ENCODE data around the gene GID4. TPM values are rescaled to one million over a fixed set of nuclear protein-coding genes. Genes with fewer than 3 reads are reported as not detected.

The GID4 gene
- total RNA-seq, 5 donors from 2014 or later (not counting 1 experiment from before 2014, with no cell fraction given) = 7.9 to 12.3 (median 10.0) TPM

DNA sequence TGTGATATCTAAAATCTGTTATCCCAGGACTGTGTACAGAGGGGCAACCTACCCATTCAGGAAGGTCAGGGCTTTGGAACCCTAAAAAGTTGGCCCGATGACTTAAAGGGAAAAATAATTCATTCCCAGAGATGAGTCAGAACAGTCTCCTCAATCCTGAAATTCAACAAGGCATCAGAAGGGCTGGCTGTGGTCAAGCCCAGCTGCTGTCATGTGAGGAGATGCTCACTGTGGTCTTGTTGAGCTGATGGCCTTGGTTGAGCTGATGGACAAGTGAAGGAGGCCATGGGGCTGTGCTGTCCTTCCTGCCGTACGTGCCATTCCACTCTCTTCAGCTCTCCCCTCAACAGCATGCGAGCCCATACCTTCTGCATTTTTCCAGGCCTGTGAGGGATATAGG, 27.7 kb downstream of the GID4 start:
- H3K4me3 Mint-ChIP-seq = no peak overlapping the region
- H3K9me3 ChIP-seq = no peaks in the 10 kb centered on the region
- peaks cover 4 to 12% (median 11%) of the 10 kb centered on the region in 3 donors for H3K4me1 Mint-ChIP-seq
- H3K4me1 ChIP-seq (ENCODE audit: control insufficient read depth in 1 of 2, extremely low read depth in 1 of 2, insufficient read depth in 2 of 2, low read length in 2 of 2) = peaks cover 2 to 4% of the 10 kb centered on the region in 2 experiments
- H3K9me3 Mint-ChIP-seq = no peaks in the 10 kb centered on the region
- 100% methylated on average over 1 of the region's 4 CpGs for WGBS (ENCODE audit: insufficient coverage)
- H3K36me3 ChIP-seq (ENCODE audit: control insufficient read depth in 2 of 2, extremely low read depth in 1 of 2, insufficient read depth in 1 of 2, low read length in 1 of 2) = peaks cover 14 to 23% of the 10 kb centered on the region in 2 donors
- no peak for DNase-seq
- H3K36me3 Mint-ChIP-seq = peaks cover 33% of the 10 kb centered on the region
- ATAC-seq (replicated peaks in 1 of 4) = no peak
- no peak overlapping the region for H3K27ac Mint-ChIP-seq
- no peak overlapping the region for H3K27ac ChIP-seq (ENCODE audit: low read length)
- H3K27me3 ChIP-seq (replicated peaks in 1 of 2; ENCODE audit: control insufficient read depth in 2 of 2, extremely low read depth in 1 of 2, insufficient read depth in 2 of 2, low read length in 1 of 2) = no peaks in the 10 kb centered on the region
- H3K27me3 Mint-ChIP-seq = no peaks in the 10 kb centered on the region
- H3K4me3 ChIP-seq (ENCODE audit: control insufficient read depth in 1 of 2, extremely low read depth in 1 of 2, low read length in 1 of 2) = no peak overlapping the region
- ChIA-PET CTCF (interaction anchor here in 1 of 2 donors (0.7 kb wide), 1 partner anchor 119 kb away, joined by 3 read pairs; no protein-coding TSS in a partner anchor), POLR2A (no interaction called here)

DNA sequence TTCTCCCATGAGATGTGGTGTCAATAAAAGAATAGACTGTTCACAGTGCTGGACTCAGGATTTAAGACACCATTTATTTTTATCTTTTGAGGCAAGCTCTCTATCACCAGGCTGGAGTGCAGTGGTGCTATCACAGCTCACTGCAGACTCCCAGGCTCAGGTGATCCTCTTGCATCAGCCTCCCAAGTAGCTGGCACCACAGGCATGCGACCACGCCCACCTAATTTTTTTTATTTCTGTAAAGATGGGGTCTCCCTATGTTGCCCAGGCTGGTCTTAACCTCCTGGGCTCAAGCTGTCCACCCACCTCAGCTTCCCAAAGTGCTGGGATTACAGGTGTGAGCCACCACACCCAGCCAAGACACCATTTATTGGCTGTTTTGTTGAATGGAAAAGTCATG, 29.9 kb downstream of the GID4 start:
- Histone ChIP-seq H3K9me3 (no peaks in the 10 kb centered on the region), H3K27me3 (replicated peaks in 1 of 2; ENCODE audit: control insufficient read depth in 2 of 2, extremely low read depth in 1 of 2, insufficient read depth in 2 of 2, low read length in 1 of 2) (no peaks in the 10 kb centered on the region), H3K4me3 (ENCODE audit: control insufficient read depth in 1 of 2, extremely low read depth in 1 of 2, low read length in 1 of 2) (no peak overlapping the region), H3K4me1 (ENCODE audit: control insufficient read depth in 1 of 2, extremely low read depth in 1 of 2, insufficient read depth in 2 of 2, low read length in 2 of 2) (peaks cover 2 to 4% of the 10 kb centered on the region in 2 experiments), H3K27ac (ENCODE audit: low read length) (no peak overlapping the region), H3K36me3 (ENCODE audit: control insufficient read depth in 2 of 2, extremely low read depth in 1 of 2, insufficient read depth in 1 of 2, low read length in 1 of 2) (peaks cover 9 to 13% of the 10 kb centered on the region in 2 donors)
- WGBS (ENCODE audit: insufficient coverage) = no CpG with 5 or more reads among the region's 2 CpGs
- ATAC-seq (replicated peaks in 1 of 4) = no peak
- no peak for DNase-seq
- no peaks in the 10 kb centered on the region for H3K27me3 Mint-ChIP-seq
- H3K27ac Mint-ChIP-seq = no peak overlapping the region
- no peak overlapping the region for H3K4me3 Mint-ChIP-seq
- POLR2A ChIA-PET = no interaction called here
- H3K36me3 Mint-ChIP-seq = peaks cover 21% of the 10 kb centered on the region
- no peaks in the 10 kb centered on the region for H3K9me3 Mint-ChIP-seq
- CTCF ChIA-PET = interaction anchor here in 1 of 2 donors (0.6 kb wide), 1 partner anchor 39 kb away, joined by 4 read pairs; no protein-coding TSS in a partner anchor
- peaks cover 4 to 12% (median 11%) of the 10 kb centered on the region in 3 donors for H3K4me1 Mint-ChIP-seq

DNA sequence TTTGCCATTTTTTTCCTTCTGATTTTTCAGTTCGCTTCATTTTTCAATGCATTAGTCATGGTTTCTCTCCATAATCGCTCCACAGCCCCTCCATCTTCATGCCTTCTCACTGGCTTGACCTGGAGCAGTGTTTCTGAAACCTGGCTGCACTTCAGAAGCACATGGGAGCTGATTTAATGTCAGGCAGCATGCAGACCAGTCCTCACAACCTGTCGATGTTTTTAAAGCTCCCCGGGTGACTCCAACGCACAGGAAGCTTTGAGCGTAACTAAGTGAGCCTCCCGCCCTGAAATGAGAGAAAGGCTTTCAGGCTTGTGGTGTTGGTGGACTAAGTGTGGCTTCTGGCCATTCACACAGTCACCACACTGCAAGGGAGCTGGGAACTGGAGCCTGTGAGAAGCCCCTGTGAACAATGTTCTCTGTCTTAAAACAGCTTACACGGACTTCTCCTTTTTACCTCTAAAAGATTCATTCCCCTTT, 31.7 kb downstream of the GID4 start:
- Mint-ChIP-seq H3K27me3 (peaks cover 5 to 6% of the 10 kb centered on the region in 2 donors), H3K4me3 (no peak overlapping the region), H3K36me3 (peaks cover 5% of the 10 kb centered on the region), H3K4me1 (peaks cover 4 to 12% (median 11%) of the 10 kb centered on the region in 3 donors), H3K27ac (no peak overlapping the region), H3K9me3 (no peaks in the 10 kb centered on the region)
- peaks cover 4 to 9% of the 10 kb centered on the region in 2 donors for H3K36me3 ChIP-seq (ENCODE audit: control insufficient read depth in 2 of 2, extremely low read depth in 1 of 2, insufficient read depth in 1 of 2, low read length in 1 of 2)
- H3K9me3 ChIP-seq = no peaks in the 10 kb centered on the region
- POLR2A ChIA-PET = no interaction called here
- DNase-seq = no peak
- H3K4me1 ChIP-seq (ENCODE audit: control insufficient read depth in 1 of 2, extremely low read depth in 1 of 2, insufficient read depth in 2 of 2, low read length in 2 of 2) = peaks cover 2 to 4% of the 10 kb centered on the region in 2 experiments
- WGBS (ENCODE audit: insufficient coverage) = 28% methylated on average over 4 of the region's 8 CpGs
- CTCF ChIA-PET = no interaction called here
- no peak for ATAC-seq (replicated peaks in 1 of 4)
- H3K27me3 ChIP-seq (replicated peaks in 1 of 2; ENCODE audit: control insufficient read depth in 2 of 2, extremely low read depth in 1 of 2, insufficient read depth in 2 of 2, low read length in 1 of 2) = peaks cover 0 to 3% of the 10 kb centered on the region in 2 experiments
- H3K4me3 ChIP-seq (ENCODE audit: control insufficient read depth in 1 of 2, extremely low read depth in 1 of 2, low read length in 1 of 2) = no peak overlapping the region
- H3K27ac ChIP-seq (ENCODE audit: low read length) = no peak overlapping the region

DNA sequence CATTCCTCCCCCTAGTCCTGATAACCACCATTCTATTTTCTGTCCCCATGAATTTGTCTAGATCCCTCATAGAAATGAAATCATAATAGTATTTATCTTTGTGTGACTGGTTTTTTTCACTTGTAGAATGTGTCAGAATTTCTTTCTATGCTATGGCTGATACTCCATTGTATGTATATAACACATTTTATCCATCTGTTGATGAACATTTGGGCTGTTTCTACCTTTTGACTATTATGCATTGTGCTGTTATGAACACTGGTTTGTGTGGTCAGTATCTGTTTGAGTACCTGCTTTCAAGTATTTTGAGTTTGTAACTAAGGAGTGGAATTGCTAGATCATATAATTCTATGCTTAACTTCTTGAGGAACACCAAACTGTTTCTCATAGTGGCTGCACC, 32.5 kb downstream of the GID4 start:
- ATAC-seq (replicated peaks in 1 of 4) = no peak
- DNase-seq = no peak
- Mint-ChIP-seq H3K4me1 (peaks cover 4 to 12% (median 11%) of the 10 kb centered on the region in 3 donors), H3K36me3 (peaks cover 5% of the 10 kb centered on the region), H3K27ac (no peak overlapping the region), H3K4me3 (no peak overlapping the region), H3K9me3 (no peaks in the 10 kb centered on the region), H3K27me3 (peaks cover 5 to 12% of the 10 kb centered on the region in 2 donors)
- POLR2A ChIA-PET = no interaction called here
- H3K9me3 ChIP-seq = no peaks in the 10 kb centered on the region
- H3K4me3 ChIP-seq (ENCODE audit: control insufficient read depth in 1 of 2, extremely low read depth in 1 of 2, low read length in 1 of 2) = no peak overlapping the region
- peaks cover 2 to 4% of the 10 kb centered on the region in 2 experiments for H3K4me1 ChIP-seq (ENCODE audit: control insufficient read depth in 1 of 2, extremely low read depth in 1 of 2, insufficient read depth in 2 of 2, low read length in 2 of 2)
- no peak overlapping the region for H3K27ac ChIP-seq (ENCODE audit: low read length)
- CTCF ChIA-PET = no interaction called here
- H3K36me3 ChIP-seq (ENCODE audit: control insufficient read depth in 2 of 2, extremely low read depth in 1 of 2, insufficient read depth in 1 of 2, low read length in 1 of 2) = peaks cover under 1 to 4% of the 10 kb centered on the region in 2 donors
- H3K27me3 ChIP-seq (replicated peaks in 1 of 2; ENCODE audit: control insufficient read depth in 2 of 2, extremely low read depth in 1 of 2, insufficient read depth in 2 of 2, low read length in 1 of 2) = peaks cover 0 to 9% of the 10 kb centered on the region in 2 experiments

DNA sequence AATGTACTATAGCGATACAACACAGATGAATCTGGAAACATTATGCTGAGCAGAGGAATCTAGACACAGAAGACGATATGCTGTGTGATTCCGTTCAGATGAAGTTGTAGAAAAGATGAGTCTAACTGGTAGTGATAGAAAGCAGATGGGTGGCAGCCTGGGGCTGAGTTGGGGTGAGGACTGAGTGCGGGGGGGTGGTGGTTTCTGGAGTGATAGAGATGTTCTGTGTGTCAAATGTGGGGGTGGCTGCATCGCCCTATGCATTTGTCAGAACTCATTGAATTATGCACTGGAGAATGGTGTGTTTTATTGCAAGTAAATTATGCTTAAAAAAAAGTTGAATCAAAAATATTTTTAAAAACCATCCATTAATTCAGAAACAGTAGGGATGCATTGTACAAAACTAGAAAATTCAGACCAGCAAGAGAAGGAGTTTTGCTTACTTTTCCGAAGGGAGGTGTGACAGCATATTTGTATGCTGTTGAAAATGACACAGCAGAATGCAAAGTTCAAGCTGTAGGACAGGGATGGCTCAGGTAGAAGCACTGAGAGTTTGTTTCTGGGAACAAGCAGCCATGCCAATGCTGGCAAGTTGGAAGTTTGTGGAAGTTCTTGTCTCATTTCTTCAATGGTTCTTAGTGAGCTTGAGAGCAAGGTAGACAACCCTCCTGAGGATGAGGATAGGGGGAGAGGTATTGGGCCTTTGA, 35.5 kb downstream of the GID4 start:
- peaks cover 0 to 25% of the 10 kb centered on the region in 2 experiments for H3K27me3 ChIP-seq (replicated peaks in 1 of 2; ENCODE audit: control insufficient read depth in 2 of 2, extremely low read depth in 1 of 2, insufficient read depth in 2 of 2, low read length in 1 of 2)
- no peak overlapping the region for H3K27ac ChIP-seq (ENCODE audit: low read length)
- Mint-ChIP-seq H3K27me3 (peaks cover 11 to 16% of the 10 kb centered on the region in 2 donors), H3K4me1 (peaks cover 4 to 12% (median 11%) of the 10 kb centered on the region in 3 donors), H3K9me3 (no peaks in the 10 kb centered on the region), H3K27ac (no peak overlapping the region), H3K36me3 (no peaks in the 10 kb centered on the region), H3K4me3 (no peak overlapping the region)
- no peak overlapping the region for H3K4me3 ChIP-seq (ENCODE audit: control insufficient read depth in 1 of 2, extremely low read depth in 1 of 2, low read length in 1 of 2)
- WGBS (ENCODE audit: insufficient coverage) = 87% methylated on average over 4 of the region's 6 CpGs
- CTCF ChIA-PET = interaction anchor here in 1 of 2 donors (0.6 kb wide), 1 partner anchor 203 kb away, joined by 7 read pairs; no protein-coding TSS in a partner anchor
- no peak for DNase-seq
- H3K4me1 ChIP-seq (ENCODE audit: control insufficient read depth in 1 of 2, extremely low read depth in 1 of 2, insufficient read depth in 2 of 2, low read length in 2 of 2) = peaks cover 2 to 4% of the 10 kb centered on the region in 2 experiments
- no peaks in the 10 kb centered on the region for H3K9me3 ChIP-seq
- H3K36me3 ChIP-seq (ENCODE audit: control insufficient read depth in 2 of 2, extremely low read depth in 1 of 2, insufficient read depth in 1 of 2, low read length in 1 of 2) = no peaks in the 10 kb centered on the region
- no peak for ATAC-seq (replicated peaks in 1 of 4)
- POLR2A ChIA-PET = no interaction called here

DNA sequence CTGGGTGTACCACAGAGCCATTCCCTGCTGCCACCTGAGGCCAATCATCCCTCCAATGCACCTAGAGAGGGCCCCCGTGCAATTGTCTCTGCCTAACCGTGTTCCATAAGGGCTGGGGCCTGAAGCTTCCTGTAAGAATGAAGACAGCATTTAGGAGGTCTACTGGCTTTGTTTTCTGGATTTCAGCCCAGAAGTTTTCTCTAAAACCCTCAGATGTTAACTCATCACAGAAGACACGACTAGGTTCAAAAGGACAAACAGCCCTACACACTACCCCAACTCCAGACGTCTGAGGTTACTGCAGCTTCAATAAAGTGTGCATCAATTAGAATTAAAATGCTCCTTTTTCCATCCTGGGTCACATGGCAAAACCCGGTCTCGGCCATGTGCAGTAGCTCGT, 37.7 kb downstream of the GID4 start:
- H3K27ac Mint-ChIP-seq = no peak overlapping the region
- peaks cover 0 to 34% of the 10 kb centered on the region in 2 experiments for H3K27me3 ChIP-seq (replicated peaks in 1 of 2; ENCODE audit: control insufficient read depth in 2 of 2, extremely low read depth in 1 of 2, insufficient read depth in 2 of 2, low read length in 1 of 2)
- ATAC-seq (replicated peaks in 1 of 4) (no peak), DNase-seq (no peak)
- no peak overlapping the region for H3K4me3 ChIP-seq (ENCODE audit: control insufficient read depth in 1 of 2, extremely low read depth in 1 of 2, low read length in 1 of 2)
- CTCF ChIA-PET = interaction anchor here in 1 of 2 donors (0.7 kb wide), 1 partner anchor 47 kb away, joined by 3 read pairs; no protein-coding TSS in a partner anchor
- no peaks in the 10 kb centered on the region for H3K36me3 ChIP-seq (ENCODE audit: control insufficient read depth in 2 of 2, extremely low read depth in 1 of 2, insufficient read depth in 1 of 2, low read length in 1 of 2)
- H3K4me1 Mint-ChIP-seq = no peaks in the 10 kb centered on the region
- POLR2A ChIA-PET = no interaction called here
- no peaks in the 10 kb centered on the region for H3K4me1 ChIP-seq (ENCODE audit: control insufficient read depth in 1 of 2, extremely low read depth in 1 of 2, insufficient read depth in 2 of 2, low read length in 2 of 2)
- H3K27ac ChIP-seq (ENCODE audit: low read length) = no peak overlapping the region
- no peaks in the 10 kb centered on the region for H3K9me3 ChIP-seq
- H3K36me3 Mint-ChIP-seq = no peaks in the 10 kb centered on the region
- H3K27me3 Mint-ChIP-seq = peaks cover 11 to 20% of the 10 kb centered on the region in 2 donors
- 77% methylated on average over 4 of the region's 7 CpGs for WGBS (ENCODE audit: insufficient coverage)
- H3K9me3 Mint-ChIP-seq = no peaks in the 10 kb centered on the region
- H3K4me3 Mint-ChIP-seq = no peak overlapping the region

Measured in T-cell (primary cell).